ENCODE data around the gene OS9. TPM values are rescaled to one million over a fixed set of nuclear protein-coding genes. Genes with fewer than 3 reads are reported as not detected.
"Not testable (repeated sequence)": the region's sequence is repeated elsewhere in the genome, so short reads cannot be mapped to it uniquely, and the experiment has no call there.

OS9 gene
- total RNA-seq, 1 donor, result 211 TPM

DNA sequence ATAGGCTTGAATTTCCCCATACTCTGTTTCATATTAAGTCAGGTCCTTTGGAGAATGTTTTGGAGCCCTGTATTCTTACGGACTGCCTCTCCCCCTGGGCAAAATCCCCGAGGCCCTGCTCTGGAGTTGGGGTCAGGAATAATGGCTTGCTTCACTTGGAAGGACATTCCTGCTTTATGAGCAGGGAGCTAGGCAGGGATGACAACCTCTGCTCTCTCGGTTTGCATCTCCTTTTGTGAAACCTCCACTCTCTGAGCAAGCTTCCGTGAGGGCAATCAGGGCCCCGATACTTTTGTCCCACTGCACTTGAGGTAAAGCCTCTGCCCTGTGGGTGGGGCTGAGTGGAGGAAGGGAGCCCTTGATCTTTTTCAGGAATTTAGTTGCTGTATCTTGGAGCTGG lies 19.3 kb downstream of the OS9 start:
- Histone ChIP-seq H3K9me3 (ENCODE audit: low read depth, low read length) (no peaks in the 10 kb centered on the region), H3K27ac (ENCODE audit: low read depth, low read length) (no peak overlapping the region), H3K4me1 (ENCODE audit: insufficient read depth, low read length) (no peaks in the 10 kb centered on the region), H4K20me1 (ENCODE audit: insufficient read depth, low read length) (no peaks in the 10 kb centered on the region), H3K4me3 (ENCODE audit: insufficient read depth, low read length) (no peak overlapping the region), H2AFZ (ENCODE audit: low read length) (no peak overlapping the region), H3K27me3 (ENCODE audit: insufficient read depth, low read length) (no peaks in the 10 kb centered on the region), H3K36me3 (ENCODE audit: insufficient read depth, low read length) (peaks cover 21% of the 10 kb centered on the region), H3K79me2 (ENCODE audit: insufficient read depth, low read length) (no peaks in the 10 kb centered on the region), H3K4me2 (ENCODE audit: insufficient read depth, low read length) (no peak overlapping the region)
- DNase-seq (ENCODE audit: insufficient read length, low spot score, missing footprints), result no peak
- TF ChIP-seq, protein P1, sequence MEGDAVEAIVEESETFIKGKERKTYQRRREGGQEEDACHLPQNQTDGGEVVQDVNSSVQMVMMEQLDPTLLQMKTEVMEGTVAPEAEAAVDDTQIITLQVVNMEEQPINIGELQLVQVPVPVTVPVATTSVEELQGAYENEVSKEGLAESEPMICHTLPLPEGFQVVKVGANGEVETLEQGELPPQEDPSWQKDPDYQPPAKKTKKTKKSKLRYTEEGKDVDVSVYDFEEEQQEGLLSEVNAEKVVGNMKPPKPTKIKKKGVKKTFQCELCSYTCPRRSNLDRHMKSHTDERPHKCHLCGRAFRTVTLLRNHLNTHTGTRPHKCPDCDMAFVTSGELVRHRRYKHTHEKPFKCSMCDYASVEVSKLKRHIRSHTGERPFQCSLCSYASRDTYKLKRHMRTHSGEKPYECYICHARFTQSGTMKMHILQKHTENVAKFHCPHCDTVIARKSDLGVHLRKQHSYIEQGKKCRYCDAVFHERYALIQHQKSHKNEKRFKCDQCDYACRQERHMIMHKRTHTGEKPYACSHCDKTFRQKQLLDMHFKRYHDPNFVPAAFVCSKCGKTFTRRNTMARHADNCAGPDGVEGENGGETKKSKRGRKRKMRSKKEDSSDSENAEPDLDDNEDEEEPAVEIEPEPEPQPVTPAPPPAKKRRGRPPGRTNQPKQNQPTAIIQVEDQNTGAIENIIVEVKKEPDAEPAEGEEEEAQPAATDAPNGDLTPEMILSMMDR (IDR thresholded peaks at IDR 0.05; ENCODE audit: extremely low read depth, low read depth, low read length), result no peak

- not testable (repeated sequence) for DNase-seq (ENCODE audit: insufficient read length, low spot score, missing footprints); H2AFZ ChIP-seq (ENCODE audit: low read length); H3K27ac ChIP-seq (ENCODE audit: low read depth, low read length); H3K4me1 ChIP-seq (ENCODE audit: insufficient read depth, low read length); H4K20me1 ChIP-seq (ENCODE audit: insufficient read depth, low read length); H3K4me2 ChIP-seq (ENCODE audit: insufficient read depth, low read length); H3K9me3 ChIP-seq (ENCODE audit: low read depth, low read length); H3K27me3 ChIP-seq (ENCODE audit: insufficient read depth, low read length); H3K79me2 ChIP-seq (ENCODE audit: insufficient read depth, low read length); H3K4me3 ChIP-seq (ENCODE audit: insufficient read depth, low read length)
- peaks cover 33% of the 10 kb centered on the region for H3K36me3 ChIP-seq (ENCODE audit: insufficient read depth, low read length)
Measured at GRCh38 chr12:57715036-57715748, 21.3 kb downstream of the OS9 start.

GRCh38 chr12:57715786-57716185 lies 21.9 kb downstream of the OS9 start:
- peaks cover 36% of the 10 kb centered on the region for H3K36me3 ChIP-seq (ENCODE audit: insufficient read depth, low read length)
- no peaks in the 10 kb centered on the region for H4K20me1 ChIP-seq (ENCODE audit: insufficient read depth, low read length)
- TF ChIP-seq, protein P1 (IDR thresholded peaks at IDR 0.05; ENCODE audit: extremely low read depth, low read depth, low read length), result no peak
- H3K9me3 ChIP-seq (ENCODE audit: low read depth, low read length), result no peaks in the 10 kb centered on the region
- no peaks in the 10 kb centered on the region for H3K4me1 ChIP-seq (ENCODE audit: insufficient read depth, low read length)
- DNase-seq (ENCODE audit: insufficient read length, low spot score, missing footprints), result no peak
- no peaks in the 10 kb centered on the region for H3K79me2 ChIP-seq (ENCODE audit: insufficient read depth, low read length)
- no peaks in the 10 kb centered on the region for H3K27me3 ChIP-seq (ENCODE audit: insufficient read depth, low read length)
- no peak overlapping the region for H3K4me2 ChIP-seq (ENCODE audit: insufficient read depth, low read length)
- no peak overlapping the region for H2AFZ ChIP-seq (ENCODE audit: low read length)
- H3K27ac ChIP-seq (ENCODE audit: low read depth, low read length), result no peak overlapping the region
- H3K4me3 ChIP-seq (ENCODE audit: insufficient read depth, low read length), result no peak overlapping the region

- Histone ChIP-seq H3K4me1 (ENCODE audit: insufficient read depth, low read length) (no peaks in the 10 kb centered on the region), H3K4me3 (ENCODE audit: insufficient read depth, low read length) (no peak overlapping the region), H3K27ac (ENCODE audit: low read depth, low read length) (no peak overlapping the region), H3K36me3 (ENCODE audit: insufficient read depth, low read length) (peaks cover 36% of the 10 kb centered on the region), H4K20me1 (ENCODE audit: insufficient read depth, low read length) (no peaks in the 10 kb centered on the region), H3K79me2 (ENCODE audit: insufficient read depth, low read length) (no peaks in the 10 kb centered on the region), H3K4me2 (ENCODE audit: insufficient read depth, low read length) (no peak overlapping the region), H3K27me3 (ENCODE audit: insufficient read depth, low read length) (no peaks in the 10 kb centered on the region), H3K9me3 (ENCODE audit: low read depth, low read length) (no peaks in the 10 kb centered on the region), H2AFZ (ENCODE audit: low read length) (no peak overlapping the region)
- DNase-seq (ENCODE audit: insufficient read length, low spot score, missing footprints), result peak; percentile 23
- TF ChIP-seq, protein P1 (IDR thresholded peaks at IDR 0.05; ENCODE audit: extremely low read depth, low read depth, low read length), result no peak
Measured at GRCh38 chr12:57716305-57716704, 22.4 kb downstream of the OS9 start.

Measured in osteoblast (primary cell).